IMR-90 (cell line): ENCODE data around the gene TMEM9. TPM values are rescaled to one million over a fixed set of nuclear protein-coding genes. Genes with fewer than 3 reads are reported as not detected.

ENCODE experiments used
- ATAC-seq: fragments of 200-7000 bp; cut with Tn5 transposase; 2 replicates; pipeline ENCODE4 v1.9.1; 2020; ENCODE audit warnings: low read depth, mild to moderate bottlenecking, moderate library complexity
- BruUV-seq: library from RNA; stranded (reverse); fragments of 400-500 nt; replicated peaks from 2 replicates; lab custom pipeline; 2021; lab: Mats Ljungman, UMichigan
- CTCF ChIA-PET: fragments of 300-600 bp; formaldehyde crosslinking; extraction: SDS; loops from one replicate; lab custom pipeline; 2021; ENCODE audit warnings: antibody characterized with exemption; lab: Yijun Ruan, JAX
- POLR2A ChIA-PET: fragments of 300-600 bp; sonication (Branson Sonifier 250); formaldehyde crosslinking; loops from one replicate; lab custom pipeline; 2022; ENCODE audit warnings: antibody characterized with exemption; ENCODE audit not compliant: unreplicated experiment; lab: Charles Lee
- DNase-seq: peaks from one replicate; pipeline ENCODE4 v3.0.0; 2013
- H2AFZ ChIP-seq: replicated peaks from 2 replicates; pipeline ENCODE3; 2013; ENCODE audit warnings: low read length, mild to moderate bottlenecking; ENCODE audit not compliant: poor library complexity
- H2AK5ac ChIP-seq: 2 replicates; pipeline ENCODE4 v1.6.1; 2013; ENCODE audit warnings: low read depth, low read length, inconsistent platforms
- H2AK9ac ChIP-seq: replicated peaks from 2 replicates; pipeline ENCODE3; 2013; ENCODE audit warnings: mild to moderate bottlenecking, low read depth, low read length, moderate library complexity; ENCODE audit not compliant: poor library complexity
- H2BK120ac ChIP-seq: 2 replicates; pipeline ENCODE4 v1.6.1; 2013; ENCODE audit warnings: low read depth, low read length, inconsistent platforms
- H2BK15ac ChIP-seq: 3 replicates; pipeline ENCODE4 v1.6.1; 2013; ENCODE audit warnings: low read depth, low read length, inconsistent platforms
- H2BK20ac ChIP-seq: 2 replicates; pipeline ENCODE4 v1.6.1; 2013; ENCODE audit warnings: low read depth, mild to moderate bottlenecking, inconsistent platforms, low read length, moderate library complexity
- H2BK5ac ChIP-seq: 2 replicates; pipeline ENCODE4 v1.6.1; 2013; ENCODE audit warnings: mild to moderate bottlenecking, low read depth, low read length, inconsistent platforms; ENCODE audit not compliant: poor library complexity, severe bottlenecking
- H3K14ac ChIP-seq: replicated peaks from 2 replicates; pipeline ENCODE4 v1.6.1; 2013; ENCODE audit warnings: low read depth, low read length, inconsistent platforms
- H3K18ac ChIP-seq: 2 replicates; pipeline ENCODE4 v1.6.1; 2013; ENCODE audit warnings: low read depth, low read length, control low read depth
- H3K23ac ChIP-seq: 2 replicates; pipeline ENCODE4 v1.6.1; 2013; ENCODE audit warnings: low read depth, low read length, inconsistent platforms
- H3K27ac ChIP-seq: 2 replicates; pipeline ENCODE4 v1.5.1; 2013; ENCODE audit warnings: mild to moderate bottlenecking, control low read depth, low read length; ENCODE audit not compliant: insufficient read depth
- H3K27me3 ChIP-seq: 2 replicates; pipeline ENCODE4 v1.6.1; 2013; ENCODE audit warnings: low read length; ENCODE audit not compliant: control insufficient read depth, insufficient read depth
- H3K36me3 ChIP-seq: 2 replicates; pipeline ENCODE4 v1.6.1; 2013; ENCODE audit warnings: low read length, mixed read lengths; ENCODE audit not compliant: control insufficient read depth, insufficient read depth
- H3K4ac ChIP-seq: 2 replicates; pipeline ENCODE4 v1.6.1; 2013; ENCODE audit warnings: low read depth, low read length, inconsistent platforms
- H3K4me1 ChIP-seq: 2 replicates; pipeline ENCODE4 v1.6.1; 2013; ENCODE audit warnings: low read length, mixed read lengths; ENCODE audit not compliant: control insufficient read depth, insufficient read depth
- H3K4me2 ChIP-seq: 2 replicates; pipeline ENCODE4 v1.6.1; 2013; ENCODE audit warnings: low read depth, mild to moderate bottlenecking, control low read depth, low read length, moderate library complexity
- H3K4me3 ChIP-seq: 2 replicates; pipeline ENCODE4 v1.5.1; 2013; ENCODE audit warnings: low read depth, mild to moderate bottlenecking, control low read depth, low read length, moderate library complexity; ENCODE audit not compliant: insufficient read depth
- H3K56ac ChIP-seq: 2 replicates; pipeline ENCODE4 v1.6.1; 2013; ENCODE audit warnings: low read length, inconsistent platforms; ENCODE audit not compliant: insufficient read depth; ENCODE audit errors: extremely low read depth
- H3K79me1 ChIP-seq, 2 experiments: 2 replicates each; pipeline ENCODE4 v1.6.1; 2013; ENCODE audit warnings: low read length in 2 of 2, inconsistent platforms in 1 of 2, low read depth in 1 of 2
- H3K9ac ChIP-seq: 2 replicates; pipeline ENCODE4 v1.6.1; 2013; ENCODE audit warnings: low read depth, low read length, control low read depth
- H3K9me1 ChIP-seq: 2 replicates; pipeline ENCODE4 v1.6.1; 2013; ENCODE audit warnings: low read length, inconsistent platforms; ENCODE audit not compliant: insufficient read depth
- H3K9me3 ChIP-seq: 2 replicates; pipeline ENCODE4 v1.6.1; 2013; ENCODE audit warnings: low read length; ENCODE audit not compliant: control insufficient read depth, insufficient read depth
- H4K20me1 ChIP-seq: 2 replicates; pipeline ENCODE4 v1.6.1; 2013; ENCODE audit warnings: low read length, inconsistent platforms; ENCODE audit not compliant: insufficient read depth
- H4K5ac ChIP-seq: 2 replicates; pipeline ENCODE4 v1.6.1; 2013; ENCODE audit warnings: mild to moderate bottlenecking, low read depth, low read length, control low read depth
- H4K8ac ChIP-seq, 2 experiments: 2 replicates each; pipeline ENCODE4 v1.6.1; 2013; ENCODE audit warnings: low read depth in 2 of 2, low read length in 2 of 2, control low read depth in 1 of 2, inconsistent platforms in 1 of 2
- H4K91ac ChIP-seq: 2 replicates; pipeline ENCODE4 v1.6.1; 2013; ENCODE audit warnings: low read depth, low read length, inconsistent platforms; ENCODE audit not compliant: insufficient read depth
- BHLHE40 ChIP-seq: fragments of 150-350 bp; IDR thresholded peaks from 2 replicates; pipeline ENCODE4 v1.6.1; 2016; ENCODE audit warnings: mild to moderate bottlenecking, low read depth, low read length
- CEBPB ChIP-seq: IDR thresholded peaks from 2 replicates; pipeline ENCODE4 v1.6.1; 2012; ENCODE audit warnings: low read depth, low read length, improper control_type of control experiment
- CHD1 ChIP-seq: IDR thresholded peaks from 2 replicates; pipeline ENCODE4 v1.6.1; 2012; ENCODE audit warnings: low read depth, low read length, improper control_type of control experiment
- FOS ChIP-seq: fragments of 150-350 bp; IDR thresholded peaks from 2 replicates; pipeline ENCODE4 v1.6.1; 2016; ENCODE audit warnings: low read depth, low read length
- MAFK ChIP-seq: IDR thresholded peaks from 2 replicates; pipeline ENCODE4 v1.6.1; 2012; ENCODE audit warnings: low read depth, low read length, improper control_type of control experiment
- MAZ ChIP-seq: IDR thresholded peaks from 2 replicates; pipeline ENCODE4 v1.6.1; 2012; ENCODE audit warnings: low read depth, mild to moderate bottlenecking, low read length, improper control_type of control experiment, moderate library complexity, borderline replicate concordance
- MXI1 ChIP-seq: IDR thresholded peaks from 2 replicates; pipeline ENCODE4 v1.6.1; 2012; ENCODE audit warnings: low read depth, mild to moderate bottlenecking, low read length, moderate library complexity, borderline replicate concordance
- NFE2L2 ChIP-seq: fragments of 150-350 bp; IDR thresholded peaks from 2 replicates; pipeline ENCODE4 v1.6.1; 2016; ENCODE audit warnings: low read depth, mild to moderate bottlenecking, low read length
- POLR2A ChIP-seq: IDR thresholded peaks from 2 replicates; pipeline ENCODE4 v1.6.1; 2012; ENCODE audit warnings: mild to moderate bottlenecking, low read depth, low read length
- RAD21 ChIP-seq: IDR thresholded peaks from 2 replicates; pipeline ENCODE4 v1.6.1; 2012; ENCODE audit warnings: low read length, improper control_type of control experiment
- RCOR1 ChIP-seq: IDR thresholded peaks from 2 replicates; pipeline ENCODE4 v1.6.1; 2012; ENCODE audit warnings: mild to moderate bottlenecking, low read length, improper control_type of control experiment; ENCODE audit not compliant: insufficient replicate concordance
- RFX5 ChIP-seq: IDR thresholded peaks from 2 replicates; pipeline ENCODE4 v1.8.0; 2012; ENCODE audit warnings: low read depth, mild to moderate bottlenecking, low read length, moderate library complexity
- SMC3 ChIP-seq: fragments of 150-350 bp; IDR thresholded peaks from 2 replicates; pipeline ENCODE4 v1.6.1; 2016; ENCODE audit warnings: low read depth, mild to moderate bottlenecking, antibody characterized with exemption, low read length, moderate library complexity
- USF2 ChIP-seq: fragments of 150-350 bp; IDR thresholded peaks from 2 replicates; pipeline ENCODE4 v1.6.1; 2017; ENCODE audit warnings: mild to moderate bottlenecking, antibody characterized with exemption, low read length, low read depth
- WGBS, 2 experiments: methylation state at CpG; one replicate each; pipeline versions ENCODE4 v1.1.5 to v1.1.7; 2013; ENCODE audit warnings: missing lambda C conversion rate in 2 of 2; ENCODE audit not compliant: insufficient read length in 1 of 2; ENCODE audit errors: extremely low coverage in 2 of 2; 5-methylcytosine and 5-hydroxymethylcytosine counted together
- dilution Hi-C: fragments of 300-500 bp; cut with HindIII; formaldehyde crosslinking; loops from one replicate; pipeline ENCODE4 v1.14.3; 2018; ENCODE audit warnings: low sequenced_read_pairs; ENCODE audit not compliant: unreplicated experiment
- in situ Hi-C: fragments of 300-500 bp; cut with MboI; formaldehyde crosslinking; loops from 3 replicates; pipeline ENCODE4 v1.14.3; 2019; ENCODE audit warnings: low sequenced_read_pairs, inconsistent platforms, mixed read lengths
- intact Hi-C: fragments of 100-400 bp; cut with micrococcal nuclease; formaldehyde crosslinking; loops from 2 replicates; pipeline ENCODE4 v1.10.0; 2022
- polyA plus RNA-seq, 3 experiments: library from polyadenylated mRNA; depleted of rRNA; stranded (reverse); fragments of >200 nt; gene quantifications; 2 replicates each; pipeline ENCODE4 v1.2.3, GENCODE V29; 2012; ENCODE audit warnings: low replicate concordance in 1 of 3
- total RNA-seq: library from RNA; depleted of rRNA; stranded (reverse); fragments of >200 nt; gene quantifications from 2 replicates; pipeline ENCODE4 v1.2.3, GENCODE V29; 2012
- TF ChIP-seq, protein P1 (sequence below): fragments of 150-350 bp; IDR thresholded peaks from 2 replicates; pipeline ENCODE4 v1.6.1; 2016; ENCODE audit warnings: low read depth, mild to moderate bottlenecking, low read length, moderate library complexity, borderline replicate concordance
- TF ChIP-seq, protein P2 (sequence below): conservative IDR thresholded peaks from 2 replicates; pipeline ENCODE4 v1.5.1; 2012; ENCODE audit warnings: mild to moderate bottlenecking, low read depth, low read length, improper control_type of control experiment

Gene TMEM9
- total and polyA plus RNA-seq, 2 of the 4 experiments (the other 2 are of a cell fraction) = 76.7 to 107 TPM

DNA sequence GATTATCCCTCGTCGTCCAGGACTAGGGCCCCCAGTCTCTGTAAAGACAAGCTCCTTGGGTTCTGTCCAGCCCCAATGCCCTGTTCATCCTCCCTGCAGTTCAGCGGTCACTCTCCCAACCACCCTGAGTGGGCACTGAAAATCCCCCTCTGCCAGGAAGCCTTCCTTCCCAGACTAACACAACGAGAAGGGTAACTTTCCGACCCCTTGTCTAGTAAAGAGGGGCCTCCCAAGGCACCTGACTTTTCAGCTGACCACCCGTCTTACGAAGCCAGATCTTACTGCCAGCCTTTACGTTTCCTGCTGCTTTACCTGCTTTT, 13.4 kb downstream of the TMEM9 start:
- BruUV-seq = no TSS peak
- no peak overlapping the region for H2BK15ac ChIP-seq
- H2AK5ac ChIP-seq = no peak overlapping the region
- no peak overlapping the region for H3K56ac ChIP-seq
- in situ Hi-C loops = no loop called here
- H4K8ac ChIP-seq = no peak overlapping the region
- H3K27ac ChIP-seq = no peak overlapping the region
- TF ChIP-seq CEBPB = no peak
- TF ChIP-seq, protein P1, sequence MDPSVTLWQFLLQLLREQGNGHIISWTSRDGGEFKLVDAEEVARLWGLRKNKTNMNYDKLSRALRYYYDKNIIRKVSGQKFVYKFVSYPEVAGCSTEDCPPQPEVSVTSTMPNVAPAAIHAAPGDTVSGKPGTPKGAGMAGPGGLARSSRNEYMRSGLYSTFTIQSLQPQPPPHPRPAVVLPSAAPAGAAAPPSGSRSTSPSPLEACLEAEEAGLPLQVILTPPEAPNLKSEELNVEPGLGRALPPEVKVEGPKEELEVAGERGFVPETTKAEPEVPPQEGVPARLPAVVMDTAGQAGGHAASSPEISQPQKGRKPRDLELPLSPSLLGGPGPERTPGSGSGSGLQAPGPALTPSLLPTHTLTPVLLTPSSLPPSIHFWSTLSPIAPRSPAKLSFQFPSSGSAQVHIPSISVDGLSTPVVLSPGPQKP = no peak
- no peak for TF ChIP-seq NFE2L2
- TF ChIP-seq, protein P2, sequence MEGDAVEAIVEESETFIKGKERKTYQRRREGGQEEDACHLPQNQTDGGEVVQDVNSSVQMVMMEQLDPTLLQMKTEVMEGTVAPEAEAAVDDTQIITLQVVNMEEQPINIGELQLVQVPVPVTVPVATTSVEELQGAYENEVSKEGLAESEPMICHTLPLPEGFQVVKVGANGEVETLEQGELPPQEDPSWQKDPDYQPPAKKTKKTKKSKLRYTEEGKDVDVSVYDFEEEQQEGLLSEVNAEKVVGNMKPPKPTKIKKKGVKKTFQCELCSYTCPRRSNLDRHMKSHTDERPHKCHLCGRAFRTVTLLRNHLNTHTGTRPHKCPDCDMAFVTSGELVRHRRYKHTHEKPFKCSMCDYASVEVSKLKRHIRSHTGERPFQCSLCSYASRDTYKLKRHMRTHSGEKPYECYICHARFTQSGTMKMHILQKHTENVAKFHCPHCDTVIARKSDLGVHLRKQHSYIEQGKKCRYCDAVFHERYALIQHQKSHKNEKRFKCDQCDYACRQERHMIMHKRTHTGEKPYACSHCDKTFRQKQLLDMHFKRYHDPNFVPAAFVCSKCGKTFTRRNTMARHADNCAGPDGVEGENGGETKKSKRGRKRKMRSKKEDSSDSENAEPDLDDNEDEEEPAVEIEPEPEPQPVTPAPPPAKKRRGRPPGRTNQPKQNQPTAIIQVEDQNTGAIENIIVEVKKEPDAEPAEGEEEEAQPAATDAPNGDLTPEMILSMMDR = no peak
- no peak for TF ChIP-seq RAD21
- no peak for TF ChIP-seq FOS
- no peak for TF ChIP-seq MAZ
- TF ChIP-seq MAFK = no peak
- TF ChIP-seq SMC3 = no peak
- TF ChIP-seq USF2 = no peak
- no peak for TF ChIP-seq MXI1
- no peak for TF ChIP-seq RFX5
- no peak for TF ChIP-seq POLR2A
- TF ChIP-seq CHD1 = no peak
- no peak for TF ChIP-seq BHLHE40
- TF ChIP-seq RCOR1 = no peak
- H4K91ac ChIP-seq = no peak overlapping the region
- no peak overlapping the region for H3K4ac ChIP-seq
- no peak overlapping the region for H3K4me2 ChIP-seq
- no peak overlapping the region for H3K14ac ChIP-seq
- no peak overlapping the region for H3K4me3 ChIP-seq
- no peak for DNase-seq
- ATAC-seq = no peak
- H3K27me3 ChIP-seq = no peaks in the 10 kb centered on the region
- H4K5ac ChIP-seq = no peak overlapping the region
- no peak overlapping the region for H3K18ac ChIP-seq
- no peak overlapping the region for H2BK20ac ChIP-seq
- H3K4me1 ChIP-seq = peaks cover 13% of the 10 kb centered on the region
- no peak overlapping the region for H3K23ac ChIP-seq
- POLR2A ChIA-PET = no interaction called here
- H3K9me1 ChIP-seq = peaks cover 22% of the 10 kb centered on the region
- WGBS, 2 experiments = 80% methylated on average over 2 of the region's 8 CpGs; no CpG with 5 or more reads in 1 of the 2 experiments
- H4K20me1 ChIP-seq = peaks cover 30% of the 10 kb centered on the region
- H2AFZ ChIP-seq = no peak overlapping the region
- intact Hi-C loops = no loop called here
- no peak overlapping the region for H3K9ac ChIP-seq
- H2BK120ac ChIP-seq = no peak overlapping the region
- no peaks in the 10 kb centered on the region for H3K9me3 ChIP-seq
- peaks cover 63% of the 10 kb centered on the region for H3K36me3 ChIP-seq
- H3K79me1 ChIP-seq = peaks cover 0 to 15% of the 10 kb centered on the region in 2 experiments; a peak in 2 of 4 replicates
- no peak overlapping the region for H2AK9ac ChIP-seq
- CTCF ChIA-PET = no interaction called here
- dilution Hi-C loops = no loop called here
- no peak overlapping the region for H2BK5ac ChIP-seq
